HG03342 (cell line): Measurements from ENCODE around the gene NCOA3.
A peak's percentile ranks its signal among the peaks of the same experiment; 100 is the strongest.
"Not testable (repeated sequence)": the region's sequence is repeated elsewhere in the genome, so short reads cannot be mapped to it uniquely, and the experiment has no call there.

ENCODE experiments used
- ATAC-seq: cut with Tn5 transposase; IDR thresholded peaks from one replicate; pipeline ENCODE4 v1.9.1; 2021; ENCODE audit warnings: mild to moderate bottlenecking, moderate library complexity; ENCODE audit not compliant: unreplicated experiment

The NCOA3 gene

GRCh38 chr20:47468290-47469050 is 33.2 kb upstream of the NCOA3 start:
- ATAC-seq = peak; percentile 72

- no peak for ATAC-seq
These were observed 26.2 kb upstream of the NCOA3 start for GRCh38 chr20:47475419-47476044.

GRCh38 chr20:47476452-47476851 is 25.2 kb upstream of the NCOA3 start:
- no peak for ATAC-seq

GRCh38 chr20:47479093-47479492 is 22.6 kb upstream of the NCOA3 start:
- ATAC-seq = no peak

- no peak for ATAC-seq
These were observed 22.2 kb upstream of the NCOA3 start for GRCh38 chr20:47479506-47479905.

- ATAC-seq = no peak
These were observed 21.4 kb upstream of the NCOA3 start for GRCh38 chr20:47480239-47480638.

GRCh38 chr20:47480705-47481104 is 21.0 kb upstream of the NCOA3 start:
- ATAC-seq = no peak

GRCh38 chr20:47481330-47482216 is 20.1 kb upstream of the NCOA3 start:
- no peak for ATAC-seq

- ATAC-seq = no peak
These were observed 19.0 kb upstream of the NCOA3 start for GRCh38 chr20:47482705-47483104.

GRCh38 chr20:47484303-47484702 is 17.4 kb upstream of the NCOA3 start:
- no peak for ATAC-seq

GRCh38 chr20:47487175-47487917 is 14.3 kb upstream of the NCOA3 start:
- peak; percentile 80 for ATAC-seq

- no peak for ATAC-seq
These were observed 12.2 kb upstream of the NCOA3 start for GRCh38 chr20:47489448-47489872.

- no peak for ATAC-seq
These were observed 10.9 kb upstream of the NCOA3 start for GRCh38 chr20:47490795-47491194.

GRCh38 chr20:47492284-47492683 is 9.4 kb upstream of the NCOA3 start:
- ATAC-seq = no peak

- no peak for ATAC-seq
These were observed 8.3 kb upstream of the NCOA3 start for GRCh38 chr20:47493175-47493962.

- no peak for ATAC-seq
These were observed 7.8 kb upstream of the NCOA3 start for GRCh38 chr20:47493963-47494293.

GRCh38 chr20:47494606-47495005 is 7.1 kb upstream of the NCOA3 start:
- not testable (repeated sequence) for ATAC-seq

GRCh38 chr20:47496118-47496517 is 5.6 kb upstream of the NCOA3 start:
- no peak for ATAC-seq

GRCh38 chr20:47498606-47499005 is 3.1 kb upstream of the NCOA3 start:
- no peak for ATAC-seq

GRCh38 chr20:47499053-47499452 is 2.6 kb upstream of the NCOA3 start:
- no peak for ATAC-seq
